Activated CD4-positive, alpha-beta T cell treated with anti-CD3 and anti-CD28 coated beads, Interleukin-2, amount 50 U/mL, for 24 hours (primary cell): ENCODE data around the gene SYNE1.
"Not testable (repeated sequence)": the region's sequence is repeated elsewhere in the genome, so short reads cannot be mapped to it uniquely, and the experiment has no call there.

Source experiments
- DNase-seq, 2 donors: peaks; one replicate each; pipeline ENCODE4 v3.0.0-alpha.2; 2020; ENCODE audit warnings: low read depth in 1 of 2, low spot score in 1 of 2

SYNE1 gene

DNA sequence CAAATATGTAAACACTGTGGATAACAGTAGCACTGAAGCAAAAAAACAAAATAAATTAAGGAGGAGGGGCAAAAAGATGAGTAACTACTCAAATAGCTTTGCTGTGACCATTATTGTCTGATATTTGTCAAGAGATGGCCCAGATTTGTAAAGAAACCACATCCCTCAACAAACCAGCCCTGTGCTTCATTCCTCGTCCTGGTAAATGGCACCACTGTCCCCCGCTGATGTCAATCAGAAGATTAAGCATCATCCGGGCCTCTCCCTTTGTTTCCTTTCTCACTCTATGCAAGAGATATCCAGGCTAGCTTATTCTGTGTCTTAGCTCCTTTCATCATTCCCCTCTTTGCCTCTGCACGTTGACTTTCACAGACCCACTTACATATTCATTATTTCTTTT lies 259.0 kb downstream of the SYNE1 start:
- no peak for DNase-seq

DNA sequence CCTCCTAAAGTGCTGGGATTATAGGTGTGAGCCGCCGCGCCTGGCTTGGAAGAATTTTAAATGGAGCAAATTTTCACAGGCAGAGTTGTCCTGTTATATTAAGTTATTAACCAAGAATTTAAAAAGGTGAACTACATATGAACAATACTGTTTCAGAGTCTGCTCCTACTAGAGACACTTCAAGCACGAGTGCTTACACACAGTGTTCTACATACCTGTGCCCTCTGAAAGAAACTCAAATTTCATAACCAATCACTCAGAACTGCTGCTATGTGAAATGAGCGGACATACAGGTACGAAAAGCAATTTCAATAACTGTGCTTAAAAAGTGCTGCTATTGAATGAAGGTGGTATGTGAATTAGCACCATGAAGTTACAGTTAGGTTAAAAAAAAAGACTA lies 262.0 kb downstream of the SYNE1 start:
- DNase-seq: no peak

DNA sequence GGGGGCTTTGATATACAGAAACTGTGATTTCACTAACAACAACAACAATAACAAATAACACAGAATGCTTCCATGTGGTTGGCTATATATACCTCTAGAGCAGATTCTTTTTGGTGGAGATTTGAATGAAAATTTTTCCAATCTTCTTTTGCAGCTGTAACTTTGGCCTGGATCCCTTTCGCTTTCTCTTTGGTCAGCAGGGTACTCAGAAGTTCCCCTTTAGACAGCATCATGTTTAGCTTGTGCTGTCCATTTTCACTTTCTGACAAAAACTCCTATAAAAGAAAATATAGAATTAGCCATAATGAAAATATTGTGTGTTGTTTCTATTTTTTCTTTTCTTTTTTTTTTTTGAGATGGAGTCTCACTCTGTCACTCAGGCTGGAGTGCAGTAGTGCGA lies 264.2 kb downstream of the SYNE1 start:
- DNase-seq: no peak

DNA sequence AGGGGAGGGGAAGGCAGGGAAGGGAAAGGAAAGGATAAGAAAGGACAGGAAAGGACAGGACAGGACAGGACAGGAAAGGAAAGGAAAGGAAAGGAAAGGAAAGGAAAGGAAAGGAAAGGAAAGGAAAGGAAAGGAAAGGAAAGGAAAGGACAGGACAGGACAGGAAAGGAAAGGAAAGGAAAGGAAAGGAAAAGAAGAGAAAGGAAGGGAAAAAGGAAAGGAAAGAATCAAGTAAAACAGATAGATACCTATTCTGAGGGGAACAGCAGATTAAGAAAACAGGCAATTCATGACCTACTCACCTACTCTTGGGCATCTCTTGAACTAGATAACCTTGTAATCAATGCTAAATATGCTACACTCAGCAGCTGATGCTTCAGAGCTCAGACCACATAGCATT lies 265.4 kb downstream of the SYNE1 start:
- no peak for DNase-seq

DNA sequence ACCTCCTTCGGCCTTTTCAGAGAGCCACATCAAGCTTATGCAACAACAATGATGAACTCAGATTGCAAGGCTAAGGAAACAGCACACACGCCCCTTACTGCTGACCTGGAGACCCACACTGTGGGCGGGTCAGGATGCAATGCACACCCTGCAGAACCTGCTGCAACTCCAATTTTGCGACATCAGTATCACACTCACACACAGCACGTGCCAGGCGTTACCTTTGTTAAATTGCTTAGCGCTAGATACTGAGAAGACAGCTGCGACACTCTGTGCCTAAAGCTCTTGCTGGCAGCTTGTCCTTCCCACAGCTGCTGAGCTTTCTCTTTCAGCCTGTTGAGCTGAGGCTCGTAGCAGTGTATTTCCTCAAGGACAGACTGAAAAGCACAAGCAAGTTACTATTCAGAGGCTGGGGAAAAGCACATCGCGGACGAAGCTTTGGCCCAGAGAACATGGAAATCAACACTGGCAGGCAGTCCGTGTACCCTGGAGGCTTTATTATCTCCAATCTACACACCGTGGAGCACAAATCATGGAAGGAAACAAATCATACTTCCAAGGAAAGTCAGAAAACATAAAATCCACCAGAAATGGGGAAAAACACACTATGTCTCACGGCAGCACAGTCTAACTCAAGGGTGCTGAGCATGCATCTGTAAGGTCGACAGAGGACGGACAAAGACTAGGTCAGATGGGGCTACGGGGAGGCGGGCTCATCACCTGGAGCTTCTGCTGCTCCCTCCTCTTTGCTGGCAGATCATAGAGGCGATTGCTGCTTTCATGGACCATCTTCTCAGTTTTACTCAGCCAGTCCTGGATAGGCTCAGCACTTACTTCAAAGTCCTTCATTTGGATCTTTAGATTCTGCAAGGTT lies 268.2 kb downstream of the SYNE1 start:
- DNase-seq: no peak

DNA sequence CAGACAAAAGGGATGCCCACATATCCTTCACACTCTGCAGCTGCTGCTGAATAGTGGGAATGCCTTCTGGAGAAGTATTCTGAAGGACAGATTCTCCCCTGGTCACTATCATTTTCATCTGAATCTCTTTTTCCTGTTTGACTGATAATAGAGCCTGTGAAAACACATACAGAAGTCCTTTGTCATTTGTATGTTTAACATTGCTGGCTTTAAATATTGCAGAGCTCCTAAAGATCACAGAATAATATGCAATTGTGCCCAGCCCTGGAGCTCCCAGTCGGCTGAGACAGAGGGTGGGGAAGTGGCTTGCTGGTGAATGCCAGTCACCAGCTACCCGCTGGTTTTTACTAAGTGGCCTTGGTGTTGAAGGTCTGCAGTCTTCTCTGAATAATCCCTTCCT lies 272.3 kb downstream of the SYNE1 start:
- DNase-seq: no peak

DNA sequence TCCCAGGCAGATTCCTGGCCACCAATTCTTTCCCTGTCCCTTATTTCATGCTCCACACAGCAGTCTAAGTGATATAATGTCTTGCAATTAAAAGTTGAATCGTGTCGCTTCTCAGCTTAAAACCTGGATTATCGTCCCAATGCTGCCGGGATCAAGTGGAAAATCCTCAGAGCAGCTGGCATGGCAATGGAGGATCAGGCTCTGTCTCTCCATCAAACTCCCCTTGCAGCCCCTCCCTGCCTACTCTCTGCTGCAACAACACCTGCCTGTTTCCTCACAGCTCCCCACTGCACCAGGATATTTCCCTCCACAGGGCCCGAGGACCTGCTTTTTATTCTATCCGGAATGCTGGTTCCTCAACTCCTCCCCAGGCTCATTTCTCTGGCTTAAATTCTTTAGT lies 277.1 kb downstream of the SYNE1 start:
- no peak for DNase-seq

DNA sequence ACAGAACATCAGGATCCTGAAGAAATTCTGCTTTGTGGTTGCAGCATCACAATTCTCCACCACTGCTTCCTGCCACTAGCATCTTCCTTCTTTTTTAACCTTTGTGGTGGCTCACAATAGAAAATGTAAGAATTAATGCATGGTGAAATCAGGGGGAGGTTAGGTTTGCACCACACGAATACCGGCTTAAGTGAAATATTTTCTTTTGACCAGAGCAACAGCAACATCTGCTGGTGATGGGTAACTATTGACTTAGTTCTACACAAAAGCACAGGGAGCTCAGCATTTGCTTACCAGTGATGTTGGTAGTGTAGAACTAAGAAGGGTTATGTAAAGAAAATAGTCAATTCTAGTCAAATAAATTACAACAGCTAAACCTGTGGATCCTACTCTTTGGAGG lies 280.5 kb downstream of the SYNE1 start:
- no peak for DNase-seq

DNA sequence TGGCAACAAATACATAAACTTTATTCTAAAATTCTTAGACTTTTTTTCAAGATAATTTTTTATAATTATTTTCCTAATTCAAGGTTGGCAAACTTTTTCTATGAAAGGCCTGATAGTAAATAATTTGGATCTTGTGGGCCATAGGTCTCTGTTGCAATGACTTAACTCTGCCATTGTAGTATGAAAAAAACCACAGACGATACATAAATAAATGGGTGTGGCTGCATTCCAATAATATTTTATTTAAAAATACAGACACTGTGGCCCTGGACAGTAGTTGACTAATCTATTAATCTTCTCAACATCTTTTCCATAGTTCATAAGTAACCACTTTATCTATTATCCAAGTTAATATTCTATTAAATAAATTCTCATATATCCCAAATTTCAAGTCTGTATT lies 281.1 kb downstream of the SYNE1 start:
- no peak for DNase-seq

DNA sequence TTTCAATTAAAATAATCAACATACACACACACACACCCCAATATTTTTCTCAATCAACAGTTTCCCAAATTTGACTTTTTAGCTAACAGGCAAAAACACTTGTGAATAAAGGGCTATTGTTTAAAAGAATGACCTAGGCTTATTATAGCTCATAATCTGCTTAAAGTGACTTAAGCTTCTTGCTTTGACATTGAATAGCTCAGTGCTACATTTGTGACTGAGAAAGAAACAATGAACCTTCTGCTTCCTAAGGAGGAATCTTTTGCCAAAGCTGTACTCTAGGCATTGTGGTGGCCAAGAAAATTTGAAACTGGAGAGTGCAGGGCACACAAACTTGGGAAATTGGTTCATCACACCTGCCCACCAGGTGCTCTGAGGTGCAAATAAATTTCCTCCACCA lies 282.0 kb downstream of the SYNE1 start:
- no peak for DNase-seq

DNA sequence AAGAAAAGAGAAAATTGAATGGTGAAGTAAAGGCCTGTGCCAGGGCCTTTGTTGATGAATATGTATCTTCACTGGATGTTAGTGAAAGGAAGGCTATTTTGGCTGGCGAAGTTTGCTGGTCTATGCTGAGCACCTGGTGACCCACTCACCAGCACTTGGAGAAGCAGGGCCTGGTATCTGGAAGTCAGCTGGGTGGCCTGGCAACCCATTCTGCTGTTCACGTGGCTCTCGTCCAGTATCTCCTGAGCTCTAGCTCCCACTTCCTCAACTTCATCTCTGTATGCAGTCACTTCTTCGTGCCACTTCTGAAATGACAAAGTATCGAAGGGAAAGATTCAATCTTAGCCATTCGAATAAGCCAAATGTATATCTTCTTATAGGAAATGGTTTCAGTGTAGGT lies 283.7 kb downstream of the SYNE1 start:
- DNase-seq: no peak

DNA sequence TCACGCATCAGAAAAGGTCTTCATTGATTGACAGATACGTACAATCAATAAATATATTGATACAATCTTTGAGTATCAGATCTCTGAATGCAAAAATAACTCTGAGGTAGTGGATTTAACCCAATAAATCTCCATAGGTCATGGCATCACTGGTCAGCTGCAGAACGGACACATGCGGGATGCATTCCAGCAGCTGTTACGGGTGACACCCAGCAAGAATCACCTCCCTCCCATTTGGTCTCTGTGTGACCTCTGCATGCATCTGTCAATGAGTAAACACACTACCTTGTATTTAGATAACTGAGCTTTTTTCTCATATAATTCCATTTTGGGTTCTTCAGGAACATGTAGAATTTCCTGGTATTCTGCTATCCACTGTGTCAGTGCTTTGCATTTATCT lies 285.4 kb downstream of the SYNE1 start:
- DNase-seq: no peak

DNA sequence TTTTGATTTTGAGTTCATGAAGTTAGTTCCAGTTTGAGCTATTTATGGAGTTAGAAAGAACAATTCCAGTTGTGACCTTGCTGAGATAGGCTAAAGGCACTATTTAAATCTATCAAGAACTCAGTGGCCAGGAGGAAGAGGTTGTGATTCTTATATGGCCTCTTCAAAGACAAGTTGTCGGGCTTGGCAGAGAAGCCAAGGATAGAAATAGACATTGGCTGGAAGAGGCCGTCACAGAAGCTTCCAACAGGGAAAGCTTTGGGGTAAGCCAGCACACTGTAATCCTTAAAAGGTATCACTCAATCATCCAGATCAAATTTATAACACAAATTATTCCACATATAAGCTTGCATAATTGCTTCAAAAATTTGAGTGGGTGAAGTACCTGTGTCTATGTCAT lies 286.1 kb downstream of the SYNE1 start:
- DNase-seq: no peak

DNA sequence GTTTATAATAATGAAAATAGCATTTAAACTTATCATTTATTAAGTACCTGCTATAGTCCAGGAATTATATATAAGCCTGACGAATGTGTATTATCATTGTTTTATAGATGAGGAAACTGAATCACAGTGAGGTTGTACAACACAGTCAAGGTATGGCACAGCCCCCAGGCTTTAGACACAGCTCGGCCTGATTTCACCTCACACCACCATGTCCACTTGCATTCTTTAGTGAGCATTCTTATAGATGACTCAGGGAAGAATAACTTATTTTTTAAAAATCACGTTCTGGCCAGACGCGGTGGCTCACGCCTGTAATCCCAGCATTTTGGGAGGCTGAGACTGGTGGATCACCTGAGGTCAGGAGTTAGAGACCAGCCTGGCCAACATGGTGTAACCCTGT lies 289.0 kb downstream of the SYNE1 start:
- no peak for DNase-seq

DNA sequence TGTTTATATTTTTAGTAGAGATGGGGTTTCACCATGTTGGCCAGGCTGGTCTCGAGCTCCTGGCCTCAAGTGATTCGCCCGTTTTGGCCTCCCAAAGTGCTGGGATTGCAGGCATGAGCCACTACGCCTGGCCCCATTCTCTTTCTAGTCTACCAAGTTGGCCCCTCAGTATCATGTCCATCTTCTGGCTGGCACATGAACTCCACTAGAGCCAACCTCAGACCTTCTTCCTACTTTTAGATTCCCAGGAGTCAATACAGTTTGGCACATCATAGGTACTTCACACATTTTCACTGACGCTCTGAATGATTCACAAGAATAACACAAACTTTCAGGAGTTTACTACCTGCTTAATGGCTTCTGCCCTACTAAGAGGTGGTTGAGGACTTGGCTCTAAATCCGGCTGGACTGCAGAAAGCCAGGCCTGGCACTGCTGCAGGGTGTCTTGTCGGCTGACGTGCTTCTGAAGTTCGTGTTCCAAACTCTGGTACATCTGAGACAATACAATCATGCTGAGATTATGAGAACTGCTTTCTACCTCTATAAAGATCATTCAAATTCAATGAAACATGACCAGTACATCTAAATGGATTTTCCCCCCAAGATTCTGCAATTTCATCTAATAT lies 293.3 kb downstream of the SYNE1 start:
- DNase-seq: no peak

DNA sequence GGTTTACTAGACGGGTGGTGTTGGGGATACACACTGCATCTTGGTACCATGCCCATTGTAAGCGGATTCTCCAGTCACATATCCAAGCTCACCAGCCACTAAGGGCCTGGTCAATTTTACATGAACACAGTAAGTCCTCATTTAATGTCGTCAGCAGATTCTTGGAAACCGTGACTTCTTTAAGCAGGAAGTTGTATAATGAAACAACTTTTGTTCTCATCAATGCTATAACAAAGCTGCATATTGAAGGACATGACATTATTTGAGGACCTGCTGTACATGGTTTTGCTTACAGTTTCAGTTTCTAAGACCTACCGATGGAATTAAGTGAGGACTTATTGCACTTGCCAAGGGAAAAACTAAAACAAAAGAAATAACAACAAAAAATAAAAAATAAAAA lies 295.6 kb downstream of the SYNE1 start:
- no peak for DNase-seq

DNA sequence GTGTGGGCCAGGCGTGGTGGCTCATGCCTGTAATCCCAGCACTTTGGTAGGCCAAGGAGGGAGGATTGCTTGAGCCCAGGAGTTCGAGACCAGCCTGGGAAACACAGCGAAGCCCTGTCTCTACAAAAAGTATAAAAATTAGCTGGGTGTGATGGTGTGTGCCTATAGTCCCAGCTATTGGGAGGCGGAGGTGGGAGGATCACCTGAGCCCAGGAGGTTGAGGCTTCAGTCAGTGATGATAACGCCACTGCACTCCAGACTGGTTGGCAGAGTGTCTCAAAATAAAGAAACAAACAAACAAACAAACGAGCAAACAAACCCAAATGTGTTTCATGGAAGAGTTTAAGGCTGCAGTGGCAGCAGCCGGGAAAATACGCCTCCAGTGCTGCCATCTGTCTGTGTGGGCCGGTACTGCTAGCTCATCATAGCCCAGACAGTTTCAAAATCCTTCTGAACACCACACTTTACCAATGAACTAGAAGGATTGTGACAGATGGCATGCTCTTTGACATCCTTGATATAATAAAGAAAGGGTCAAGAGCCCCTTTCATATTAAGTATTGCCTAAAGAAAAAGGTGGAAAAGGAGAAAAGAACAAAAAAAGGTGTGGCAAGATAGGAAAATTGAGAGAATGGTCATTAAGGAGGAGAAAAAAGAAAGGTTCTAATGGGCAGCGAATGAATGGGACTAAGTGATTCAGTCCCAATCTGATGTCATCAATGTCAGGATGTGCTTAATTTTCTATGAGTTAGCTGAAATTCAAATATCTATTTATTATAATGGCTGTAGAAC lies 298.6 kb downstream of the SYNE1 start:
- DNase-seq: peak; percentile 28 to 40

DNA sequence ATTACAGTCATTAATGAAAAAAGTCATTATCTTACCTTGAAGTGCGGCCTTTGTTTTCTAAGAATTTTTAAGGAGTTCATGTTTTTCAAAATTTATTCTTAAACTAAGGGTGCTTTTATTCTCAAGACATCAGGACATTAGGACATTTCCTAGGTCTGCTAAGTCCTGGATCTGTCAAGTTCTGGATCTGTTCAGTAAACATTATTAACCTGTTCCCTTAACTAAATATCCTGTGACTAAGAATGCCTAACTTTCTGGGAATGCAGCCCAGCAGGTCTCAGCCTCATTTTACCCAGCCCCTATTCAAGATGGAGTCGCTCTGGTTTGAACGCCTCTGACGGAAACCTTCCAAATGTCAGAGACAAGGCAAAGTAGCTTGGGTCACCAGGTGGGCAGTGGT lies 302.6 kb downstream of the SYNE1 start:
- no peak for DNase-seq

DNA sequence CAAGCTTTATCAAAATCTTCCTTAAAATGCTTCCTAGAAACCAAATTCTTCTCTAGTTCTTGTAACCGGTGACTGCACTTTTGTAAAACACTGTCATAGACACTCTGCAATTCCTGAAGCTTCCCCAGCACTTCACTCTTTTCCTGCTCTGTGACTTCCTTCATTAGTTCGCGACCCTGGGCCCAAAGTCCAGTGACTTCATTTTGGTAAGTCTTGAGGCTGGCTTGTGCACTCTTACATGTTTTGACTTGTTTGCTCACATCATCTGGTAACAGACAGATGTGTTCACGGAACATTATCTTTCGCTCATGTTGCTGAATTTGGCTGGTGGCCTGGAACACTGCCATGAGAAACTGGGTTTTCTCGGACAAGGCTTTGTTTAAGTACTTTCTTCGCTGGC lies 306.2 kb downstream of the SYNE1 start:
- no peak for DNase-seq

DNA sequence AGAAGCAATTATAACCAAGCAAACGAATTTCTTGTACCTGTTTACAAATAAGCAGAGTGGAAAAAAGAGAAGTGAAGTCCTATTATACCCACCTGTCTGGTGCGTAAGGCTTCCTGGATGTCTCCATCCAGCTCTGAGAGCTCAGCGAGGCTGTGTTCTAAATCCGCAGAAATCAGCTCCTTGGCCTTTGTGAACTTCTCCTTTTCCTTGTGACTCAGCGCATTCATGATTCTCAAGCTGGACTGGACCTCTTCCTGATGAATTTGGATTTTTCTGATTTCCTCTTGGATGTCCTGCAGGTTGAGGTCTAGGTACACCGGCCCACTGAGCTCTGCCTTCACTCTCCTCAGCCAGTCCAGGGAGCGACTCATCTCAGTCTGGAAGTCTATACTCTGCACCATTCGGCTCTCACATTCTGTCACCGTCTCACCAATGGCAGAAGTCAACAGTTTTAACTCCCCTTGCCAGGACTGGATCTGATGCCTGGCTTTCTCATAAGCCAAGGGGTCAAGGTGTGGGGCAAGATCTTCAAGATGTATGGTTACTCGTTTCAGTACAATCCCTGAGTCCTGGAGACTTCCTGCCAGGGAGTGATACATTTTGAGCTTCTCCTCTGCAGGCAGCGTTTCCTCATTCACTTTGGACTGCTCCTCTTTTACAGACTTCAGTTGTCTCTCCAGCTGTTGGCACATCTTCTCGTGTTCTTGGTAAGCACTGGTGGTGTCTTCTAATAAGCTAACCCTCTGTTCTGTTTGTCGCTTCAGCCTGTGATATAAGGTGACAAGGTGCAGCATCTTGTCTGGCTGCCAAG lies 307.3 kb downstream of the SYNE1 start:
- no peak for DNase-seq

DNA sequence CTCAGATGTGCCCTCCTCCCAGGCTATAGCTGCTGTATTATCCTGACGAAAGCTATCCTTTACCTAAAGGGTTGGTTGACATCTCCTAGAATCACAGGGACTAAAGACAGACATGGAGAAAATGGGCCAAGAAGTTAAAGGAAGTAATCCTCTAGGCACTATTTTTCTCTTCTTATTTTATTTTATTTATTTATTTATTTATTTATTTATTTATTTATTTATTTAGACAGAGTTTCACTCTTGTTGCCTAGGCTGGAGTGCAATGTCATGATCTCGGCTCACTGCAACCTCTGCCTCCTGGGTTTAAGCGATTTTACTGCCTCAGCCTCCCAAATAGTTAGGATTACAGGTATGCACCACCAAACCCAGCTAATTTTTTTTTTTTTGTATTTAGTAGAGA lies 309.0 kb downstream of the SYNE1 start:
- not testable (repeated sequence) for DNase-seq
